GM12878 (cell line): ENCODE measurements around the gene OR6C76. TPM values are rescaled to one million over a fixed set of nuclear protein-coding genes. Genes with fewer than 3 reads are reported as not detected.

Experiments
- ATAC-seq: fragments of 200-7000 bp; cut with Tn5 transposase; 3 replicates; pipeline ENCODE4 v1.9.1; 2020; ENCODE audit warnings: mild to moderate bottlenecking, moderate library complexity
- BruUV-seq: library from RNA; stranded (reverse); fragments of 400-500 nt; replicated peaks from 2 replicates; lab custom pipeline; 2021; lab: Mats Ljungman, UMichigan
- CTCF ChIA-PET: fragments of 300-600 bp; sonication (Branson Sonifier 250); formaldehyde crosslinking; extraction: SDS; loops from one replicate; lab custom pipeline; 2021; ENCODE audit warnings: inconsistent platforms; lab: Yijun Ruan, JAX
- POLR2A ChIA-PET: fragments of 350-600 bp; formaldehyde crosslinking; extraction: SDS; loops from one replicate; lab custom pipeline; 2021; ENCODE audit warnings: inconsistent platforms; lab: Charles Lee
- RAD21 ChIA-PET: fragments of 300-600 bp; sonication (Branson Sonifier 250); formaldehyde crosslinking; loops from one replicate; lab custom pipeline; 2023; ENCODE audit warnings: antibody characterized with exemption; ENCODE audit not compliant: unreplicated experiment; lab: Charles Lee
- SMC1A ChIA-PET: fragments of 300-600 bp; sonication (Branson Sonifier 250); formaldehyde crosslinking; loops from one replicate; lab custom pipeline; 2023; ENCODE audit not compliant: unreplicated experiment, uncharacterized antibody; lab: Charles Lee
- DNase-seq: peaks from one replicate; pipeline ENCODE4 v3.0.0-alpha.2; 2011; ENCODE audit warnings: low read depth, low spot score
- FAIRE-seq: peaks from 3 replicates; lab custom pipeline; 2011; peaks lifted over from hg19 to GRCh38; lab: Jason Lieb, UNC
- H2AFZ ChIP-seq: 2 replicates; pipeline ENCODE4 v1.6.0; 2011; ENCODE audit warnings: low read depth, low read length, control low read depth; ENCODE audit not compliant: control insufficient read depth
- H3K27ac ChIP-seq: 2 replicates; pipeline ENCODE4 v1.5.1; 2011; ENCODE audit warnings: control low read depth; ENCODE audit not compliant: control insufficient read depth, insufficient read depth
- H3K27me3 ChIP-seq, 2 experiments: replicated peaks in 1 of 2; 2 replicates each; pipeline versions ENCODE4 v1.6.0 to v1.6.1; 2011; ENCODE audit warnings: low read length in 1 of 2; ENCODE audit not compliant: control insufficient read depth in 2 of 2, insufficient read depth in 2 of 2
- H3K36me3 ChIP-seq, 2 experiments: 2 replicates each; pipeline ENCODE4 v1.5.1; 2011; ENCODE audit warnings: low read length in 1 of 2; ENCODE audit not compliant: control insufficient read depth in 2 of 2, insufficient read depth in 2 of 2
- H3K4me1 ChIP-seq: 2 replicates; pipeline ENCODE4 v1.6.1; 2011; ENCODE audit warnings: mild to moderate bottlenecking, low read length, moderate library complexity, mixed read lengths; ENCODE audit not compliant: control insufficient read depth, insufficient read depth
- H3K4me2 ChIP-seq: 2 replicates; pipeline ENCODE4 v1.6.0; 2011; ENCODE audit warnings: control low read depth; ENCODE audit not compliant: control insufficient read depth, insufficient read depth
- H3K4me3 ChIP-seq: fragments of 200-600 bp; sonication (generic); 2 replicates; pipeline ENCODE4 v1.5.1; 2016
- H3K79me2 ChIP-seq: 2 replicates; pipeline ENCODE4 v1.6.0; 2011; ENCODE audit warnings: low read length; ENCODE audit not compliant: control insufficient read depth, insufficient read depth
- H3K9ac ChIP-seq: 2 replicates; pipeline ENCODE4 v1.8.0; 2011; ENCODE audit warnings: low read length, control low read depth, mixed read lengths; ENCODE audit not compliant: control insufficient read depth, insufficient read depth
- H3K9me3 ChIP-seq: replicated peaks from 3 replicates; pipeline ENCODE4 v1.5.1; 2011; ENCODE audit warnings: mild to moderate bottlenecking, low read length; ENCODE audit not compliant: control insufficient read depth, insufficient read depth
- H4K20me1 ChIP-seq: 2 replicates; pipeline ENCODE4 v1.6.0; 2011; ENCODE audit not compliant: control insufficient read depth, insufficient read depth
- CBX3 ChIP-seq: fragments of 200-600 bp; sonication (generic); IDR thresholded peaks from 2 replicates; pipeline ENCODE4 v1.6.1; 2016; ENCODE audit warnings: low read depth, borderline replicate concordance
- CHD2 ChIP-seq: IDR thresholded peaks from 2 replicates; pipeline ENCODE4 v1.6.1; 2011; ENCODE audit warnings: low read depth, low read length, improper control_type of control experiment, borderline replicate concordance
- HDGF ChIP-seq: fragments of 450-650 bp; IDR thresholded peaks from 2 replicates; pipeline ENCODE4 v1.6.1; 2016; ENCODE audit warnings: antibody characterized with exemption
- JUNB ChIP-seq: IDR thresholded peaks from 2 replicates; pipeline ENCODE4 v1.6.1; 2016; ENCODE audit warnings: antibody characterized with exemption, mild to moderate bottlenecking
- MTA3 ChIP-seq: IDR thresholded peaks from 2 replicates; pipeline ENCODE4 v1.6.1; 2012; ENCODE audit warnings: low read length, inconsistent platforms, borderline replicate concordance
- NBN ChIP-seq: fragments of 450-650 bp; IDR thresholded peaks from 2 replicates; pipeline ENCODE4 v1.6.1; 2016
- NFIC ChIP-seq: IDR thresholded peaks from 2 replicates; pipeline ENCODE4 v1.6.1; 2012; ENCODE audit warnings: low read depth, mild to moderate bottlenecking, inconsistent platforms, low read length, moderate library complexity
- NKRF ChIP-seq: fragments of 450-650 bp; conservative IDR thresholded peaks from 2 replicates; pipeline ENCODE4 v1.6.1; 2017; ENCODE audit warnings: mild to moderate bottlenecking, moderate library complexity
- PAX8 ChIP-seq: fragments of 450-650 bp; IDR thresholded peaks from 2 replicates; pipeline ENCODE4 v1.6.1; 2017; ENCODE audit warnings: mild to moderate bottlenecking, moderate library complexity
- RCOR1 ChIP-seq: conservative IDR thresholded peaks from 2 replicates; pipeline ENCODE4 v1.6.1; 2012; ENCODE audit warnings: low read depth, low read length, improper control_type of control experiment
- REST ChIP-seq: IDR thresholded peaks from 2 replicates; pipeline ENCODE4 v1.6.1; 2012; ENCODE audit warnings: mild to moderate bottlenecking, low read depth, low read length
- SREBF2 ChIP-seq: IDR thresholded peaks from 2 replicates; pipeline ENCODE4 v1.6.1; 2012; ENCODE audit warnings: mild to moderate bottlenecking, low read length
- YY1 ChIP-seq: IDR thresholded peaks from 2 replicates; pipeline ENCODE4 v1.6.1; 2011; ENCODE audit warnings: low read depth, mild to moderate bottlenecking, low read length
- ZBTB40 ChIP-seq: fragments of 450-650 bp; IDR thresholded peaks from 2 replicates; pipeline ENCODE4 v1.6.1; 2016; ENCODE audit warnings: mild to moderate bottlenecking, moderate library complexity, borderline replicate concordance
- in situ Hi-C: fragments of 300-500 bp; cut with MboI; formaldehyde crosslinking; loops from 9 replicates; pipeline ENCODE4 v1.14.3; 2018; ENCODE audit warnings: mixed read lengths
- intact Hi-C: fragments of 100-400 bp; cut with micrococcal nuclease; formaldehyde crosslinking; loops from one replicate; pipeline ENCODE4 v1.14.2; 2022; ENCODE audit not compliant: unreplicated experiment
- polyA plus RNA-seq, 11 experiments: library from polyadenylated mRNA; depleted of rRNA in 4 of 11; unstranded in 6 of 11; stranded (reverse) in 5 of 11; fragments of >200 nt; fragmentation: Nextera tagmentation in 4 of 11; fragmentation: Illumina TruSeq in 1 of 11; extraction: Ambion mirVana in 4 of 11; extraction: Trizol in 1 of 11; gene quantifications; 1 replicate in 1 of 11; 2 replicates in 10 of 11; pipeline versions ENCODE4 v1.2.1 to v1.2.3, GENCODE V29; 2011 to 2016; ENCODE audit warnings: inconsistent platforms in 2 of 11, missing spikeins in 2 of 11, low read depth in 1 of 11
- total RNA-seq, 4 experiments: library from RNA; depleted of rRNA in 3 of 4; stranded (reverse); fragments of >200 nt in 3 of 4; fragmentation: Illumina TruSeq in 1 of 4; extraction: Trizol in 1 of 4; gene quantifications; 2 replicates each; pipeline versions ENCODE4 v1.2.1 to v1.2.3, GENCODE V29; 2013 to 2021

OR6C76 gene
- total and polyA plus RNA-seq, 10 of the 15 experiments (the other 5 are each of a cell fraction or from before 2014, with no cell fraction given) = not detected

- H3K4me1 ChIP-seq = no peaks in the 10 kb centered on the region
- no peak for ATAC-seq
- no peak overlapping the region for H3K27ac ChIP-seq
- no peak for TF ChIP-seq NKRF
- no peak for TF ChIP-seq JUNB
- no peak for TF ChIP-seq SREBF2
- no peak for TF ChIP-seq REST
- no peak for TF ChIP-seq CHD2
- no peak for TF ChIP-seq CBX3
- TF ChIP-seq YY1 = no peak
- TF ChIP-seq RCOR1 = no peak
- TF ChIP-seq MTA3 = no peak
- TF ChIP-seq NFIC = no peak
- no peak for TF ChIP-seq NBN
- TF ChIP-seq ZBTB40 = no peak
- TF ChIP-seq HDGF = no peak
- no peak for TF ChIP-seq PAX8
- in situ Hi-C loops = no loop called here
- no peak overlapping the region for H3K4me3 ChIP-seq
- BruUV-seq = no TSS peak
- no peak for FAIRE-seq
- CTCF ChIA-PET = no interaction called here
- POLR2A ChIA-PET = no interaction called here
- no peaks in the 10 kb centered on the region for H4K20me1 ChIP-seq
- SMC1A ChIA-PET = no interaction called here
- no peak overlapping the region for H2AFZ ChIP-seq
- no peak overlapping the region for H3K4me2 ChIP-seq
- no peak for DNase-seq
- H3K36me3 ChIP-seq = no peaks in the 10 kb centered on the region
- H3K27me3 ChIP-seq = no peaks in the 10 kb centered on the region
- H3K9ac ChIP-seq = no peak overlapping the region
- H3K9me3 ChIP-seq = no peaks in the 10 kb centered on the region
- H3K79me2 ChIP-seq = no peaks in the 10 kb centered on the region
- RAD21 ChIA-PET = no interaction called here
- intact Hi-C loops = no loop called here
These were observed 22.8 kb downstream of the OR6C76 start for GRCh38 chr12:55448825-55449224.
